Measurements from ENCODE around the gene MRM2. TPM values are rescaled to one million over a fixed set of nuclear protein-coding genes. Genes with fewer than 3 reads are reported as not detected.
A peak's percentile ranks its signal among the peaks of the same experiment; 100 is the strongest.

Gene MRM2
- total and polyA plus RNA-seq, 10 donors, result 19.0 to 35.8 (median 23.7) TPM

- intact Hi-C loops (cut with DNase I; ENCODE audit: low total_unique reads), result no loop called here
- H3K9me3 ChIP-seq, result no peaks in the 10 kb centered on the region
- no peaks in the 10 kb centered on the region for H3K27me3 ChIP-seq (replicated peaks in 1 of 7)
- no peak overlapping the region for H3K27ac ChIP-seq
- H3K4me1 ChIP-seq, result peaks cover 17 to 61% (median 36%) of the 10 kb centered on the region in 6 donors
- WGBS, 5 donors, result 93 to 95% (median 94%) methylated on average over 9 of the region's 9 CpGs
- H3K4me3 ChIP-seq, result peak overlapping the region in 1 of 8 donors; percentile 100
- no peak for DNase-seq
- H3K36me3 ChIP-seq, result peaks cover 0 to 66% (median 31%) of the 10 kb centered on the region in 6 donors
- TF ChIP-seq POLR2A (IDR thresholded peaks at IDR 0.05) (no peak), POLR2AphosphoS5 (IDR thresholded peaks at IDR 0.05) (no peak), CTCF (IDR thresholded peaks at IDR 0.05 in 8 of 11, conservative IDR thresholded peaks at IDR 0.05 in 3 of 11) (no peak)
Observed at GRCh38 chr7:2230882-2231281, 11.1 kb downstream of the MRM2 start.

GRCh38 chr7:2230226-2230625, 11.8 kb downstream of the MRM2 start:
- H3K36me3 ChIP-seq, result peaks cover 0 to 67% (median 37%) of the 10 kb centered on the region in 6 donors
- H3K9me3 ChIP-seq, result no peaks in the 10 kb centered on the region
- 91 to 95% (median 94%) methylated on average over 8 of the region's 8 CpGs for whole genome bisulfite sequencing, 5 donors
- H3K4me1 ChIP-seq, result peaks cover 17 to 61% (median 38%) of the 10 kb centered on the region in 6 donors
- H3K27ac ChIP-seq, result no peak overlapping the region
- DNase-seq, result no peak
- H3K4me3 ChIP-seq, result no peak overlapping the region
- H3K27me3 ChIP-seq (replicated peaks in 1 of 7), result no peaks in the 10 kb centered on the region
- intact Hi-C loops (cut with DNase I; ENCODE audit: low total_unique reads), result no loop called here
- TF ChIP-seq CTCF (IDR thresholded peaks at IDR 0.05 in 8 of 11, conservative IDR thresholded peaks at IDR 0.05 in 3 of 11), result no peak
- no peak for TF ChIP-seq POLR2A (IDR thresholded peaks at IDR 0.05)

DNA sequence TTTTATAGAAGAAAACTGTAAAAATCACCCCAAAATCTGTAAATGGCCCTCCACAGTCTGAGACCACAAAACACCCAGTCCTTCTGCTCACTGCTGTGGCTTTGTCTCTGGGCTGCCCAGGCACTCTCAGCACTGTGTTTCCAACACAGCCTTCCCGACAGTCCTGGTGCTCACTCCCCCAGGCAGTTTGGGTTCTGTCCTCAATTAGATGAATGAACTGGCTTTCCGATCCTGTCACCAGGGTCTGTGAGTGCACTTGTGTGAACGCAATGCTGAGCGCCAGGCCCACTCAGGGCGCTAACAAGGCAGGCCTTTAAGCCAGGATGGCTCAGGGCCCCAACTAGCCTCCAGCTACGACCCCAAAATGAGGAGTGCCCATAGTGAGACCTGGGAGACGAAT, 12.5 kb downstream of the MRM2 start:
- DNase-seq, result no peak
- WGBS, 5 donors, result 90 to 97% (median 96%) methylated on average over 7 of the region's 7 CpGs
- H3K4me1 ChIP-seq, result peaks cover 17 to 65% (median 38%) of the 10 kb centered on the region in 6 donors
- no peak overlapping the region for H3K27ac ChIP-seq
- no peak overlapping the region for H3K4me3 ChIP-seq
- TF ChIP-seq POLR2A (IDR thresholded peaks at IDR 0.05) (no peak), CTCF (IDR thresholded peaks at IDR 0.05 in 8 of 11, conservative IDR thresholded peaks at IDR 0.05 in 3 of 11) (no peak), POLR2AphosphoS5 (IDR thresholded peaks at IDR 0.05) (no peak)
- no peaks in the 10 kb centered on the region for H3K9me3 ChIP-seq
- intact Hi-C loops (cut with DNase I; ENCODE audit: low total_unique reads), result no loop called here
- no peaks in the 10 kb centered on the region for H3K27me3 ChIP-seq (replicated peaks in 1 of 7)
- H3K36me3 ChIP-seq, result peaks cover 0 to 67% (median 33%) of the 10 kb centered on the region in 6 donors

DNA sequence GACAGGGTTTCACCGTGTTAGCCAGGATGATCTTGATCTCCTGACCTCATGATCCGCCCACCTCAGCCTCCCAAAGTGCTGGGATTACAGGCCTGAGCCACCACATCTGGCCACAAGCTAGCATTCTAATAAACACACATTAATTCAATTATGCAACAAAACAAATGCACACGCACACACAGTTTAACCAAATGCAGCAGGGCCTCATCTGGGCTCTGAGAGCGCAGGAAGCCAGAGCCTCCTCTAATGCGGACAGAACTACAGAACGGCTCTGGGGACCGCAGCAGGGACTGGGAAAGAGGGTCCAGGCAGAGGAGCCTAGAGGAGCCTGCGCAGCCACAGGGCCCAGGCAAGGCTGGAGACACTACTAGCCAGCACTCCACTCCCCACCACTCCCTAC, 13.1 kb downstream of the MRM2 start:
- H3K36me3 ChIP-seq, result peaks cover 0 to 67% (median 33%) of the 10 kb centered on the region in 6 donors

More for the DNA sequence above, 13.1 kb downstream of the MRM2 start:
- Histone ChIP-seq H3K4me1 (peaks cover 17 to 67% (median 40%) of the 10 kb centered on the region in 6 donors), H3K27ac (no peak overlapping the region), H3K9me3 (no peaks in the 10 kb centered on the region), H3K4me3 (no peak overlapping the region), H3K27me3 (replicated peaks in 1 of 7) (no peaks in the 10 kb centered on the region)
- WGBS, 5 donors, result 87 to 94% (median 91%) methylated on average over 7 to 8 of the region's 8 CpGs
- intact Hi-C loops (cut with DNase I; ENCODE audit: low total_unique reads), result no loop called here
- DNase-seq, result no peak
- TF ChIP-seq CTCF (IDR thresholded peaks at IDR 0.05 in 8 of 11, conservative IDR thresholded peaks at IDR 0.05 in 3 of 11) (no peak), POLR2AphosphoS5 (IDR thresholded peaks at IDR 0.05) (no peak), POLR2A (IDR thresholded peaks at IDR 0.05) (no peak)

All from spleen (tissue), 11 donors.